ENCODE measurements around the gene CIAPIN1.

The CIAPIN1 gene

GRCh38 chr16:57485091-57485915, 38.1 kb upstream of the CIAPIN1 start:
- Histone ChIP-seq H3K36me3 (peaks cover 53% of the 10 kb centered on the region), H3K4me1 (peaks cover 12% of the 10 kb centered on the region; the same call in 1 of the 2 replicates), H3K4me3 (ENCODE audit: low read depth, low read length) (peak overlapping the region; percentile 99), H3K27me3 (no peaks in the 10 kb centered on the region), H3K9me3 (no peaks in the 10 kb centered on the region)
- DNase-seq: peak; percentile 49
- TF ChIP-seq CTCF (IDR thresholded peaks at IDR 0.05; ENCODE audit: low read depth, low read length): no peak

GRCh38 chr16:57484515-57485005, 37.4 kb upstream of the CIAPIN1 start:
- H3K4me1 ChIP-seq: peaks cover 12% of the 10 kb centered on the region; the same call in 1 of the 2 replicates

GRCh38 chr16:57483725-57484514, 36.7 kb upstream of the CIAPIN1 start:
- no peaks in the 10 kb centered on the region for H3K27me3 ChIP-seq
- no peak for TF ChIP-seq CTCF (IDR thresholded peaks at IDR 0.05; ENCODE audit: low read depth, low read length)
- H3K36me3 ChIP-seq: peaks cover 67% of the 10 kb centered on the region
- H3K4me3 ChIP-seq (ENCODE audit: low read depth, low read length): peak overlapping the region; percentile 99
- H3K4me1 ChIP-seq: peaks cover 12% of the 10 kb centered on the region; the same call in 1 of the 2 replicates
- H3K9me3 ChIP-seq: no peaks in the 10 kb centered on the region
- DNase-seq: peak; percentile 91

More at GRCh38 chr16:57484515-57485005, 37.4 kb upstream of the CIAPIN1 start:
- Histone ChIP-seq H3K4me3 (ENCODE audit: low read depth, low read length) (peak overlapping the region; percentile 99), H3K9me3 (no peaks in the 10 kb centered on the region), H3K36me3 (peaks cover 60% of the 10 kb centered on the region), H3K27me3 (no peaks in the 10 kb centered on the region)
- no peak for TF ChIP-seq CTCF (IDR thresholded peaks at IDR 0.05; ENCODE audit: low read depth, low read length)
- DNase-seq: peak; percentile 59

GRCh38 chr16:57482845-57483545, 35.8 kb upstream of the CIAPIN1 start:
- peak overlapping the region; percentile 99 for H3K4me3 ChIP-seq (ENCODE audit: low read depth, low read length)
- peaks cover 12% of the 10 kb centered on the region; the same call in 1 of the 2 replicates for H3K4me1 ChIP-seq
- peaks cover 76% of the 10 kb centered on the region for H3K36me3 ChIP-seq
- H3K9me3 ChIP-seq: no peaks in the 10 kb centered on the region
- no peak for TF ChIP-seq CTCF (IDR thresholded peaks at IDR 0.05; ENCODE audit: low read depth, low read length)
- no peaks in the 10 kb centered on the region for H3K27me3 ChIP-seq
- DNase-seq: peak; percentile 29

GRCh38 chr16:57481421-57481820, 34.2 kb upstream of the CIAPIN1 start:
- TF ChIP-seq CTCF (IDR thresholded peaks at IDR 0.05; ENCODE audit: low read depth, low read length): no peak
- Histone ChIP-seq H3K27me3 (no peaks in the 10 kb centered on the region), H3K4me1 (peaks cover 12% of the 10 kb centered on the region), H3K4me3 (ENCODE audit: low read depth, low read length) (peak overlapping the region; percentile 99), H3K36me3 (peaks cover 92% of the 10 kb centered on the region), H3K9me3 (no peaks in the 10 kb centered on the region)
- peak; percentile 13 for DNase-seq
